Neuronal stem cell (in vitro differentiated cells): ENCODE measurements around the gene TUBB3.
A peak's percentile ranks its signal among the peaks of the same experiment; 100 is the strongest.

Experiments
- DNase-seq: peaks from one replicate; pipeline ENCODE4 v3.0.0-alpha.2; 2013; ENCODE audit warnings: low spot score
- H2AFZ ChIP-seq: one replicate; pipeline ENCODE4 v1.6.1; 2013; ENCODE audit warnings: mild to moderate bottlenecking, low read length, inconsistent platforms
- H2AK5ac ChIP-seq: 2 replicates; pipeline ENCODE4 v1.6.1; 2013; ENCODE audit warnings: low read depth, mild to moderate bottlenecking, inconsistent platforms, low read length, moderate library complexity, mixed read lengths
- H2BK120ac ChIP-seq: 2 replicates; pipeline ENCODE4 v1.6.1; 2013; ENCODE audit warnings: low read depth, mild to moderate bottlenecking, inconsistent platforms, low read length, moderate library complexity, mixed read lengths
- H2BK12ac ChIP-seq: one replicate; pipeline ENCODE4 v1.6.1; 2013; ENCODE audit warnings: low read length, inconsistent platforms
- H2BK15ac ChIP-seq: 2 replicates; pipeline ENCODE4 v1.6.1; 2013; ENCODE audit warnings: mild to moderate bottlenecking, low read length, inconsistent platforms, mixed read lengths
- H2BK5ac ChIP-seq: one replicate; pipeline ENCODE4 v1.6.1; 2013; ENCODE audit warnings: inconsistent platforms, mild to moderate bottlenecking, low read length, moderate library complexity
- H3K14ac ChIP-seq: one replicate; pipeline ENCODE4 v1.6.1; 2013; ENCODE audit warnings: low read length, inconsistent platforms
- H3K18ac ChIP-seq: 2 replicates; pipeline ENCODE4 v1.6.1; 2013; ENCODE audit warnings: low read length, inconsistent platforms
- H3K23ac ChIP-seq: 2 replicates; pipeline ENCODE4 v1.6.1; 2013; ENCODE audit warnings: low read depth, mild to moderate bottlenecking, mixed read lengths, low read length, inconsistent platforms; ENCODE audit not compliant: poor library complexity
- H3K27ac ChIP-seq: replicated peaks from 3 replicates; pipeline ENCODE4 v1.5.1; 2013; ENCODE audit warnings: low read length, inconsistent platforms
- H3K27me3 ChIP-seq, 3 experiments: 2 replicates each; pipeline ENCODE4 v1.6.1; 2013; ENCODE audit warnings: low read length in 3 of 3, mild to moderate bottlenecking in 2 of 3, inconsistent platforms in 1 of 3, low read depth in 1 of 3, mixed read lengths in 1 of 3, moderate library complexity in 1 of 3; ENCODE audit not compliant: control insufficient read depth in 3 of 3, insufficient read depth in 3 of 3
- H3K36me3 ChIP-seq, 2 donors: replicated peaks in 1 of 2; 2 replicates each; pipeline ENCODE4 v1.6.1; 2013; ENCODE audit warnings: low read length in 2 of 2; ENCODE audit not compliant: control insufficient read depth in 2 of 2, insufficient read depth in 2 of 2
- H3K4ac ChIP-seq: 2 replicates; pipeline ENCODE4 v1.6.1; 2013; ENCODE audit warnings: inconsistent platforms, mild to moderate bottlenecking, low read length, moderate library complexity
- H3K4me1 ChIP-seq, 2 donors: 1 replicate in 1 of 2; 2 replicates in 1 of 2; pipeline ENCODE4 v1.6.1; 2013; ENCODE audit warnings: low read length in 2 of 2, low read depth in 1 of 2; ENCODE audit not compliant: control insufficient read depth in 2 of 2, insufficient read depth in 1 of 2
- H3K4me2 ChIP-seq: one replicate; pipeline ENCODE4 v1.6.1; 2013; ENCODE audit warnings: mild to moderate bottlenecking, low read length, inconsistent platforms; ENCODE audit not compliant: insufficient read depth, poor library complexity, severe bottlenecking
- H3K4me3 ChIP-seq, 2 donors: 2 replicates each; pipeline ENCODE4 v1.5.1; 2013; ENCODE audit warnings: low read length in 2 of 2, mild to moderate bottlenecking in 2 of 2, inconsistent platforms in 1 of 2, moderate library complexity in 1 of 2
- H3K79me1 ChIP-seq: one replicate; pipeline ENCODE4 v1.6.1; 2013; ENCODE audit warnings: low read depth, mild to moderate bottlenecking, inconsistent platforms, low read length, moderate library complexity
- H3K9ac ChIP-seq: one replicate; pipeline ENCODE4 v1.6.1; 2013; ENCODE audit warnings: mild to moderate bottlenecking, low read depth, low read length, inconsistent platforms; ENCODE audit not compliant: poor library complexity
- H3K9me3 ChIP-seq, 2 donors: replicated peaks in 1 of 2; 2 replicates each; pipeline versions ENCODE3 to v1.6.1; 2013; ENCODE audit warnings: low read length in 2 of 2, mild to moderate bottlenecking in 2 of 2, inconsistent platforms in 1 of 2, low read depth in 1 of 2, mixed read lengths in 1 of 2, moderate library complexity in 1 of 2; ENCODE audit not compliant: control insufficient read depth in 2 of 2, insufficient read depth in 1 of 2
- H4K8ac ChIP-seq: one replicate; pipeline ENCODE4 v1.6.1; 2013; ENCODE audit warnings: low read depth, mild to moderate bottlenecking, inconsistent platforms, low read length, moderate library complexity
- H4K91ac ChIP-seq: one replicate; pipeline ENCODE4 v1.6.1; 2013; ENCODE audit warnings: low read length, low read depth, mild to moderate bottlenecking, inconsistent platforms; ENCODE audit not compliant: poor library complexity
- WGBS, 2 donors: extraction: QIAGEN DNeasy Blood & Tissue Kit; methylation state at CpG; one replicate each; pipeline ENCODE4 v1.1.7; 2013; ENCODE audit warnings: missing lambda C conversion rate in 2 of 2, mixed read lengths in 1 of 2; ENCODE audit not compliant: insufficient read length in 2 of 2, insufficient replicate concordance in 1 of 2; ENCODE audit errors: extremely low coverage in 2 of 2; 5-methylcytosine and 5-hydroxymethylcytosine counted together

TUBB3 gene

DNA sequence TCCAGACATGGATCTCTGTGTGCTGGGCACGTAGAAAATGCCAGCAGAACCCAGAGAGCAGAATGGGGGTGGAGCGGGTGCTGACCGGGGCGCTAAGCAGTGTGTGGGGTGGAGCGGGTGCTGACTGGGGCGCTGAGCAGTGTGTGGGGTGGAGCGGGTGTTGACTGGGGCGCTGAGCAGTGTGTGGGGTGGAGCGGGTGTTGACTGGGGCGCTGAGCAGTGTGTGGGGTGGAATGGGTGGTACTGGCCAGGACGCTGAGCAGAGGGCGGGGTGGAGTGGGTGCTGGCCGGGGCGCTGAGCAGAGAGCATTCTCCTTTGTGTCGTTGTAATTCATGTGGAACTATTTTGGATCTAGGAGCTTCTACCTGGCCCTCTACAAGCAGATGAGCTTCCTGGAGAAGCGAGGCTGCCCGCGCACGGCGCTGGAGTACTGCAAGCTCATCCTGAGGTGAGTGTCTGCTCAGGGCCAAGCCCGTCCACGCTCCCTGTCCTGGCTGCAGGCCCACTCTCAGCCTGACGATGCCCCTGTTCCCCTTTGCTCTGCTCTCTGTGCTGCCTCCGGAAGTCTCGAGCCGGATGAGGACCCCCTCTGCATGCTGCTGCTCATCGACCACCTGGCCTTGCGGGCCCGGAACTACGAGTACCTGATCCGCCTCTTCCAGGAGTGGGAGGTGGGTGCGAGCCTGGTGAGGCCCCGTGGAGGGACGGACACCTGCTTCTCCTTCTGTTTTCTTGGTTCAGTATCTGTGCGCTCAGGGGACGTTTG lies 24.8 kb upstream of the TUBB3 start:
- H2BK15ac ChIP-seq, result no peak overlapping the region
- H2BK120ac ChIP-seq, result no peak overlapping the region
- no peak overlapping the region for H3K4me2 ChIP-seq
- H2AK5ac ChIP-seq, result no peak overlapping the region
- H4K8ac ChIP-seq, result no peak overlapping the region
- H2BK5ac ChIP-seq, result no peak overlapping the region
- no peak overlapping the region for H3K4me3 ChIP-seq
- H3K79me1 ChIP-seq, result peaks cover 4% of the 10 kb centered on the region
- no peak overlapping the region for H3K18ac ChIP-seq
- no peaks in the 10 kb centered on the region for H3K4me1 ChIP-seq
- no peak overlapping the region for H3K4ac ChIP-seq
- no peak overlapping the region for H2AFZ ChIP-seq
- H3K36me3 ChIP-seq, result peaks cover 36 to 80% of the 10 kb centered on the region in 2 donors
- H3K27me3 ChIP-seq, result no peaks in the 10 kb centered on the region
- H3K27ac ChIP-seq, result no peak overlapping the region
- H3K9me3 ChIP-seq, result no peaks in the 10 kb centered on the region
- no peak overlapping the region for H2BK12ac ChIP-seq
- peak overlapping the region; percentile 1 for H3K23ac ChIP-seq
- WGBS, 2 donors, result no CpG with 5 or more reads among the region's 36 CpGs
- no peak overlapping the region for H4K91ac ChIP-seq
- DNase-seq, result no peak
- no peak overlapping the region for H3K14ac ChIP-seq
- H3K9ac ChIP-seq, result no peak overlapping the region

DNA sequence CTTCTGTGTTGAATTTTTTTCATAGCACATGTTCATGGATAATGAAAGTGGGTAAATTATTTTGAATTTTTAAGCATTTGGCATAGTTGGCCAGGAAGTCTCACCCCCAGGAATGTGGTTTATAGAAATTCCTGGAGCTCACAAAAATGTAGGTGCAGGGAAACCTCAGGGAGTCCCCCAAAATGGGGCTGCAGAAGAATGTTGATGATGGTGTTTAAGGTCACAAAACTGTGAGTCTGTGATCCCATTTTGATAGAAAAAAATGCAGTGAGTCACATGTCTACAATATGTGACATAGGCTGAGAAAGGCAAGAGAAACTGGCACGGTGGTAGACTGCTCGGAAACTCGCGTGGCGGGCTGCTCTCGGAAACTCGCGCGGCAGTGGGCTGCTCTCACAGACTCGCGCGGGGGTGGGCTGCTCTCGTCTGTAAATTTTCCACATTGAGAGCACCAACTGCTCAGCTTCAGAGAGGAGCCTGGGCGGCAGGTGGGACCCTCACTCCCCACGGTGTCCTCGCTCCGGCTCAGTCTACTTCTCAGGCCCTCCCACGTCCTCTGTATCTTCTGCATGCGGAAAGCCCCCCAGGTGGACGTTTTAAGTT lies 23.2 kb upstream of the TUBB3 start:
- no peak overlapping the region for H3K9ac ChIP-seq
- no peak overlapping the region for H2BK15ac ChIP-seq
- H4K91ac ChIP-seq, result no peak overlapping the region
- H3K14ac ChIP-seq, result no peak overlapping the region
- no peak for DNase-seq
- no peak overlapping the region for H3K4me2 ChIP-seq
- H3K4me3 ChIP-seq, result no peak overlapping the region
- H3K36me3 ChIP-seq, result peaks cover 30 to 80% of the 10 kb centered on the region in 2 donors
- no peak overlapping the region for H2BK5ac ChIP-seq
- no peaks in the 10 kb centered on the region for H3K27me3 ChIP-seq
- H2AK5ac ChIP-seq, result no peak overlapping the region
- no peak overlapping the region for H2AFZ ChIP-seq
- H4K8ac ChIP-seq, result no peak overlapping the region
- H3K4ac ChIP-seq, result no peak overlapping the region
- no peak overlapping the region for H3K27ac ChIP-seq
- H3K23ac ChIP-seq, result no peak overlapping the region
- no peak overlapping the region for H2BK12ac ChIP-seq
- no peak overlapping the region for H3K18ac ChIP-seq
- H3K79me1 ChIP-seq, result peaks cover 4% of the 10 kb centered on the region
- no peaks in the 10 kb centered on the region for H3K9me3 ChIP-seq
- WGBS, 2 donors, result no CpG with 5 or more reads among the region's 20 CpGs
- H3K4me1 ChIP-seq, result no peaks in the 10 kb centered on the region
- no peak overlapping the region for H2BK120ac ChIP-seq

DNA sequence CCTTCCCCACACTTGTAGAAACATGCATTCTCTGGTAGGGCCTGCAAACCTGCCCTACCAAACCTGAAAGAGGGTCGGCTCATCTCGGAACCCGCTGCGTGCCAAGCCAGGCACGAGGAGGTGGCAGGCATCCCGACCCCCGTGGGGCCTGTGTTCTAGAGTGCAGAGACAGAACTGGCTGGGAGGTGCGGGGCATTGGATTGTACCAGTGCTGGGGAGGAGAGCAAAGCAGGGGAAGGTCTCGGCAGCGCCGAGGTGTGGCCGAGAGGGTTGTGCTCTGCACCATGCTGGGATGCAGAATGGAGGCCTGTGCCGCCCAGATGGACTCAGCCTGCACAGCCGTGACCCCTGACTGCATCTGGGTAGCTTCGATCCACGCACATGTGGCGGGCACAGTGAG lies 22.3 kb upstream of the TUBB3 start:
- no peak overlapping the region for H3K4me3 ChIP-seq
- H4K91ac ChIP-seq, result no peak overlapping the region
- peaks cover 34 to 80% of the 10 kb centered on the region in 2 donors for H3K36me3 ChIP-seq
- H2BK120ac ChIP-seq, result no peak overlapping the region
- no peak overlapping the region for H2BK12ac ChIP-seq
- no peak overlapping the region for H3K4ac ChIP-seq
- H2AK5ac ChIP-seq, result no peak overlapping the region
- H4K8ac ChIP-seq, result no peak overlapping the region
- H3K4me1 ChIP-seq, result no peaks in the 10 kb centered on the region
- H3K23ac ChIP-seq, result peak overlapping the region; percentile 45
- no peak overlapping the region for H2AFZ ChIP-seq
- no peak overlapping the region for H3K18ac ChIP-seq
- peak overlapping the region; percentile 47 for H3K14ac ChIP-seq
- H3K27ac ChIP-seq, result no peak overlapping the region
- H2BK5ac ChIP-seq, result peak overlapping the region; percentile 60
- WGBS, 2 donors, result no CpG with 5 or more reads among the region's 17 CpGs
- H3K4me2 ChIP-seq, result no peak overlapping the region
- H3K9ac ChIP-seq, result no peak overlapping the region
- no peaks in the 10 kb centered on the region for H3K9me3 ChIP-seq
- H3K27me3 ChIP-seq, result no peaks in the 10 kb centered on the region
- H2BK15ac ChIP-seq, result no peak overlapping the region
- DNase-seq, result no peak
- H3K79me1 ChIP-seq, result peaks cover under 1% of the 10 kb centered on the region

DNA sequence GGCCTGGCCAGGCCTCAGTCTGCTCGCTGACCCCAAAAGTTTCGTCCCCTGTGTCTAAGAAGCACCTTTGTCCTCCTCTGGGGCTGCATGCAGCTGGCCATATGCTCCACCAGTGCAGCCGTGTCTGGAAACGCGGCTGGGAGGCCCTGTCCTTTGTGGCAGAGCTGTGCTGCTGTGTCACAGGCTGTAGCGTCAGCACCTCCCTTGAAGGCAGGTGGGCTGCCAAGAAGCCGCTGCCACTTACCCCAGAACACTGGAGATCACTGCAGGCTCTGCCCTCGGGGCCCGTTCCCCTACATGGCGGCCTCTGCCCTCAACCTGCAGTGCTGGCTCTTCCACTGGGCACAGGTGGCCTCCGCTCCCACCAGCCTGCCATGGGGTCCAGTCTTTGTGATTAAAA lies 20.2 kb upstream of the TUBB3 start:
- Histone ChIP-seq H3K27ac (no peak overlapping the region), H3K18ac (no peak overlapping the region), H3K23ac (no peak overlapping the region), H2BK5ac (no peak overlapping the region), H3K9me3 (peaks cover 11 to 13% of the 10 kb centered on the region in 2 donors), H2BK120ac (no peak overlapping the region), H3K36me3 (peaks cover 41 to 79% of the 10 kb centered on the region in 2 donors), H4K91ac (no peak overlapping the region), H3K4ac (no peak overlapping the region), H2BK12ac (no peak overlapping the region), H3K14ac (no peak overlapping the region), H3K4me1 (no peaks in the 10 kb centered on the region), H2AFZ (no peak overlapping the region), H3K4me3 (no peak overlapping the region), H3K9ac (no peak overlapping the region), H3K27me3 (no peaks in the 10 kb centered on the region), H2AK5ac (no peak overlapping the region), H3K4me2 (no peak overlapping the region), H4K8ac (peak overlapping the region; percentile 43), H3K79me1 (no peaks in the 10 kb centered on the region), H2BK15ac (no peak overlapping the region)
- WGBS, 2 donors, result no CpG with 5 or more reads among the region's 11 CpGs
- DNase-seq, result no peak
